CD4-positive, CD25-positive, alpha-beta regulatory T cell (primary cell): ENCODE data around the gene PKP4. TPM values are rescaled to one million over a fixed set of nuclear protein-coding genes. Genes with fewer than 3 reads are reported as not detected.

Source experiments
- ATAC-seq, 2 donors: fragments of 150-1000 bp; cut with Tn5 transposase; one replicate each; pipeline ENCODE4 v1.10.0; 2021; ENCODE audit warnings: low read depth in 2 of 2, moderate number of reproducible peaks in 2 of 2, moderate library complexity in 1 of 2
- DNase-seq, 3 donors: peaks; one replicate each; pipeline versions ENCODE4 v3.0.0 to v3.0.0-alpha.2; 2012 to 2022; ENCODE audit warnings: mixed read lengths in 1 of 3
- H3K27ac ChIP-seq: one replicate; pipeline ENCODE4 v1.7.0; 2013; ENCODE audit warnings: mild to moderate bottlenecking, low read length; ENCODE audit not compliant: insufficient read depth, poor library complexity, severe bottlenecking
- H3K27me3 ChIP-seq: one replicate; pipeline ENCODE4 v1.7.0; 2013; ENCODE audit warnings: low read length; ENCODE audit not compliant: control insufficient read depth, insufficient read depth
- H3K36me3 ChIP-seq: one replicate; pipeline ENCODE4 v1.7.0; 2013; ENCODE audit warnings: mild to moderate bottlenecking, low read length, moderate library complexity; ENCODE audit not compliant: control insufficient read depth, insufficient read depth
- H3K4me1 ChIP-seq: 2 replicates; pipeline ENCODE4 v1.7.0; 2013; ENCODE audit warnings: mild to moderate bottlenecking, low read length; ENCODE audit not compliant: insufficient read depth, control insufficient read depth, poor library complexity, severe bottlenecking
- H3K4me3 ChIP-seq: one replicate; pipeline ENCODE4 v1.7.0; 2013; ENCODE audit warnings: low read depth, mild to moderate bottlenecking, low read length, moderate library complexity
- H3K9me3 ChIP-seq, 2 experiments: 1 replicate in 1 of 2; 2 replicates in 1 of 2; pipeline ENCODE4 v1.7.0; 2013; ENCODE audit warnings: low read length in 2 of 2, mild to moderate bottlenecking in 1 of 2, moderate library complexity in 1 of 2; ENCODE audit not compliant: control insufficient read depth in 2 of 2
- H3K27ac Mint-ChIP-seq, 3 donors: one replicate each; pipeline ENCODE4 v1.8.0; 2020 to 2022; ENCODE audit warnings: mild to moderate bottlenecking in 3 of 3, mixed read lengths in 3 of 3, moderate library complexity in 2 of 3
- H3K27me3 Mint-ChIP-seq: one replicate; pipeline ENCODE4 v1.8.0; 2022; ENCODE audit warnings: mild to moderate bottlenecking, mixed read lengths
- H3K36me3 Mint-ChIP-seq: one replicate; pipeline ENCODE4 v1.8.0; 2020; ENCODE audit warnings: mixed read lengths
- H3K4me1 Mint-ChIP-seq, 4 donors: one replicate each; pipeline ENCODE4 v1.8.0; 2020 to 2022; ENCODE audit warnings: mixed read lengths in 4 of 4, mild to moderate bottlenecking in 1 of 4
- H3K4me3 Mint-ChIP-seq, 4 donors: one replicate each; pipeline ENCODE4 v1.8.0; 2020 to 2022; ENCODE audit warnings: mild to moderate bottlenecking in 4 of 4, mixed read lengths in 4 of 4, moderate library complexity in 3 of 4
- H3K9me3 Mint-ChIP-seq, 7 donors: one replicate each; pipeline ENCODE4 v1.8.0; 2020 to 2022; ENCODE audit warnings: mixed read lengths in 7 of 7, mild to moderate bottlenecking in 3 of 7, moderate library complexity in 2 of 7
- polyA plus RNA-seq, 4 donors: library from polyadenylated mRNA; unstranded; fragments of 300-500 nt; fragmentation: Illumina TruSeq; gene quantifications; one replicate each; pipeline ENCODE4 v1.2.3, GENCODE V29; 2021
- total RNA-seq: library from RNA; stranded (reverse); gene quantifications from one replicate; pipeline ENCODE4 v1.2.3, GENCODE V29; 2022

The PKP4 gene
- total and polyA plus RNA-seq, 5 donors from 2014 or later, result 1.9 to 21.9 (median 4.5) TPM

DNA sequence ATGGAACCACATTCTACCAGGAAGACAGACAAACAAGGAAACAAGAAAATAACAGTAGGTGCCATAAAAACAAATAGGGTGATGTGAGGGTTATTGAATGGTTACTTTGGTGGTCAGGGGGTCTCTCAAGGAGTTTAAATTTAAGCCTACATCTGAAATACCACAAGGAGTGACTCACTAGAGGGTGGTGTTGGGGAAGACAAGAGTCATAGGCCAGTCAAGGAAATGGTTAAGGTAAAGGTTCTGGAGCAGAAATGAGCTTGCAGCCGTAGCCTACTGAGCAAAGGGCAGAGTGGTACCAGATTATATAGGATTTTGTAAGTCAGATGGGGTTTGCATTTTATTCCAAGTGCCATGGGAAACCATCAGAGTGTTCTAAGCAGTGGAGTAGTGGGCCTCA is 202.7 kb downstream of the PKP4 start:
- Histone ChIP-seq H3K36me3 (peaks cover 12% of the 10 kb centered on the region), H3K4me3 (no peak overlapping the region), H3K4me1 (no peaks in the 10 kb centered on the region), H3K9me3 (no peaks in the 10 kb centered on the region), H3K27ac (no peak overlapping the region), H3K27me3 (no peaks in the 10 kb centered on the region)
- Mint-ChIP-seq H3K4me3 (no peak overlapping the region), H3K9me3 (no peaks in the 10 kb centered on the region), H3K4me1 (no peaks in the 10 kb centered on the region), H3K27me3 (no peaks in the 10 kb centered on the region), H3K36me3 (peaks cover 34% of the 10 kb centered on the region), H3K27ac (peak overlapping the region in 2 of 3 donors; percentile 32 to 73)
- no peak for ATAC-seq
- DNase-seq, result no peak

DNA sequence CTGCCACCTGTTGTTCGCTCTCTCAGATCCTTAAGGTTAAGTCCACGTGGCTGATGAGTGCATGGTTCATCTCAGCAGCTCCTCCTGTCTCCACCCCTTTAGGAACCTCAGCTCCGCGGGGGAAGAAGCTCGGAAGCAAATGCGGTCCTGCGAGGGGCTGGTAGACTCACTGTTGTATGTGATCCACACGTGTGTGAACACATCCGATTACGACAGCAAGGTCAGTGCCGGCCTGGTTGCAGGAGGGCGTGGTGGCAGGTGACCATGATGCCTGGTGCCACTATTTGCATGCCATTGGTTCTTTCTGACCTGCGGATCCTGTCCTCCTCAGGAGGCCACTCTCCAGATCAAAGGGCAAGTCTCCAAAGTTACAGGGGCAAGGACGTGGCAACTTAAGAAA is 204.5 kb downstream of the PKP4 start:
- peaks cover 16% of the 10 kb centered on the region for H3K36me3 ChIP-seq
- H3K9me3 ChIP-seq, result no peaks in the 10 kb centered on the region
- Mint-ChIP-seq H3K36me3 (peaks cover 40% of the 10 kb centered on the region), H3K4me1 (no peaks in the 10 kb centered on the region), H3K27me3 (no peaks in the 10 kb centered on the region), H3K4me3 (no peak overlapping the region), H3K27ac (no peak overlapping the region), H3K9me3 (no peaks in the 10 kb centered on the region)
- H3K4me1 ChIP-seq, result no peaks in the 10 kb centered on the region
- ATAC-seq (no peak), DNase-seq (no peak)
- H3K27me3 ChIP-seq, result no peaks in the 10 kb centered on the region
- no peak overlapping the region for H3K4me3 ChIP-seq
- H3K27ac ChIP-seq, result no peak overlapping the region

- Mint-ChIP-seq H3K27ac (no peak overlapping the region), H3K36me3 (peaks cover 42% of the 10 kb centered on the region), H3K9me3 (no peaks in the 10 kb centered on the region), H3K4me1 (no peaks in the 10 kb centered on the region), H3K27me3 (no peaks in the 10 kb centered on the region), H3K4me3 (no peak overlapping the region)
- ATAC-seq (no peak), DNase-seq (no peak)
- Histone ChIP-seq H3K4me1 (no peaks in the 10 kb centered on the region), H3K36me3 (peaks cover 26% of the 10 kb centered on the region), H3K27me3 (no peaks in the 10 kb centered on the region), H3K27ac (no peak overlapping the region), H3K9me3 (no peaks in the 10 kb centered on the region), H3K4me3 (no peak overlapping the region)
These were observed 205.7 kb downstream of the PKP4 start for GRCh38 chr2:158662421-158662820.

GRCh38 chr2:158663796-158664195 is 207.0 kb downstream of the PKP4 start:
- Histone ChIP-seq H3K4me1 (no peaks in the 10 kb centered on the region), H3K36me3 (peaks cover 26% of the 10 kb centered on the region), H3K27ac (no peak overlapping the region), H3K9me3 (no peaks in the 10 kb centered on the region), H3K27me3 (no peaks in the 10 kb centered on the region), H3K4me3 (no peak overlapping the region)
- ATAC-seq (peak in 1 of 2 donors; percentile 19), DNase-seq (no peak)
- Mint-ChIP-seq H3K27ac (no peak overlapping the region), H3K27me3 (no peaks in the 10 kb centered on the region), H3K4me1 (no peaks in the 10 kb centered on the region), H3K9me3 (no peaks in the 10 kb centered on the region), H3K4me3 (no peak overlapping the region), H3K36me3 (peaks cover 46% of the 10 kb centered on the region)

- H3K27me3 Mint-ChIP-seq, result no peaks in the 10 kb centered on the region
- DNase-seq, result no peak
- Histone ChIP-seq H3K27me3 (no peaks in the 10 kb centered on the region), H3K4me1 (no peaks in the 10 kb centered on the region), H3K36me3 (peaks cover 29% of the 10 kb centered on the region), H3K9me3 (no peaks in the 10 kb centered on the region), H3K27ac (no peak overlapping the region), H3K4me3 (no peak overlapping the region)
- H3K4me1 Mint-ChIP-seq, result no peaks in the 10 kb centered on the region
- ATAC-seq, result no peak
- no peaks in the 10 kb centered on the region for H3K9me3 Mint-ChIP-seq
- H3K27ac Mint-ChIP-seq, result peak overlapping the region in 1 of 3 donors; percentile 43
- no peak overlapping the region for H3K4me3 Mint-ChIP-seq
- peaks cover 49% of the 10 kb centered on the region for H3K36me3 Mint-ChIP-seq
These were observed 208.2 kb downstream of the PKP4 start for GRCh38 chr2:158664987-158665386.

- H3K4me1 Mint-ChIP-seq, result no peaks in the 10 kb centered on the region
- no peak overlapping the region for H3K4me3 ChIP-seq
- no peaks in the 10 kb centered on the region for H3K4me1 ChIP-seq
- H3K27ac Mint-ChIP-seq, result peak overlapping the region in 1 of 3 donors; percentile 35
- no peak for ATAC-seq
- no peak overlapping the region for H3K4me3 Mint-ChIP-seq
- H3K9me3 Mint-ChIP-seq, result no peaks in the 10 kb centered on the region
- no peak overlapping the region for H3K27ac ChIP-seq
- no peaks in the 10 kb centered on the region for H3K27me3 Mint-ChIP-seq
- H3K36me3 ChIP-seq, result peaks cover 29% of the 10 kb centered on the region
- H3K36me3 Mint-ChIP-seq, result peaks cover 51% of the 10 kb centered on the region
- H3K9me3 ChIP-seq, result no peaks in the 10 kb centered on the region
- no peaks in the 10 kb centered on the region for H3K27me3 ChIP-seq
- DNase-seq, result no peak
These were observed 209.0 kb downstream of the PKP4 start for GRCh38 chr2:158665536-158666302.

DNA sequence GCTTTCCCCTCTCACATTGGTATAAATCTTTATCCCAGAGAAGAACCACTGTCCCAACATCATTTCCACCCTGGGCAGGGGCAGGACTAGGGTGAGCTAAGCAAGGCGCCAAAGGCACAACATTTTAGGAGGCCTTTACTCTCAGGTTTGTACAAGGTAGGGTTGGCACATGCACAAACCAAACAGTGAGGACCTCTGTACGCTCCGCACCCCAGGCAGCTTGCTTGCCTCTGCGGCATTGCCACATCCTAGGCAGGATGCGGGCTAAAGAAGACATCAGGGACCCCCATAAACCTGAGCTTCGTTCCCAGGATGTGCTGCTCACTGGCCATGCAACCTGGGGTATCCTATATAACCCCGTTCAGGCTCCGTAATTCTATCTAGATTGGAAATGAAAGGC is 210.2 kb downstream of the PKP4 start:
- no peak for DNase-seq
- H3K4me3 ChIP-seq, result no peak overlapping the region
- no peak overlapping the region for H3K27ac Mint-ChIP-seq
- no peak overlapping the region for H3K27ac ChIP-seq
- ATAC-seq, result no peak
- peaks cover 26% of the 10 kb centered on the region for H3K36me3 ChIP-seq
- H3K36me3 Mint-ChIP-seq, result peaks cover 52% of the 10 kb centered on the region
- H3K4me1 ChIP-seq, result no peaks in the 10 kb centered on the region
- H3K4me1 Mint-ChIP-seq, result no peaks in the 10 kb centered on the region
- no peaks in the 10 kb centered on the region for H3K9me3 Mint-ChIP-seq
- no peaks in the 10 kb centered on the region for H3K9me3 ChIP-seq
- no peaks in the 10 kb centered on the region for H3K27me3 ChIP-seq
- H3K4me3 Mint-ChIP-seq, result no peak overlapping the region
- no peaks in the 10 kb centered on the region for H3K27me3 Mint-ChIP-seq

DNA sequence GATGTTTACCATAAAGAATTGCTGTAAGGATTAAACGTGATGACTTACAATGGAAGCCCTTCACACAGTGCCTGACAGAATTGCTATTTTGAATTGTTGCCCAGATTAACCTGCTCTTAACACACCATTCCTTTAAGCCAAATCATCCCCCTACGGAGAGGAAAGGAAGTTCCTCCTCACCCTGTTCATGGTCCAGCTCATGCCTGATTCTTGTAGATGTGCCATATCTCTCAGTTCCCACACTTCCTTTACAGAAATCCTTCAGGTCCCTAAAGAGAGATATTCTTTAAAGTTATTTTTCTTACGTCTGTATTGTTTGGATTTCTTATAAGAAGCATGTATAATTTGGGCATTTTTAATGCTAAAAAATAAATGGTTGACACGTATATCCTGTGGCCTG is 210.8 kb downstream of the PKP4 start:
- no peaks in the 10 kb centered on the region for H3K9me3 ChIP-seq
- H3K4me1 ChIP-seq, result no peaks in the 10 kb centered on the region
- no peaks in the 10 kb centered on the region for H3K4me1 Mint-ChIP-seq
- H3K4me3 ChIP-seq, result no peak overlapping the region
- no peaks in the 10 kb centered on the region for H3K27me3 Mint-ChIP-seq
- peaks cover 52% of the 10 kb centered on the region for H3K36me3 Mint-ChIP-seq
- no peak overlapping the region for H3K27ac Mint-ChIP-seq
- no peak for ATAC-seq
- no peak overlapping the region for H3K27ac ChIP-seq
- no peaks in the 10 kb centered on the region for H3K9me3 Mint-ChIP-seq
- H3K4me3 Mint-ChIP-seq, result no peak overlapping the region
- DNase-seq, result no peak
- peaks cover 26% of the 10 kb centered on the region for H3K36me3 ChIP-seq
- no peaks in the 10 kb centered on the region for H3K27me3 ChIP-seq
